A204.1 (cell line): ENCODE data around the gene SLC9A9.
"Not testable (repeated sequence)": the region's sequence is repeated elsewhere in the genome, so short reads cannot be mapped to it uniquely, and the experiment has no call there.

Source experiments
- FAIRE-seq: peaks from 2 replicates; lab custom pipeline; 2012; peaks lifted over from hg19 to GRCh38; lab: Jason Lieb, UNC

SLC9A9 gene

DNA sequence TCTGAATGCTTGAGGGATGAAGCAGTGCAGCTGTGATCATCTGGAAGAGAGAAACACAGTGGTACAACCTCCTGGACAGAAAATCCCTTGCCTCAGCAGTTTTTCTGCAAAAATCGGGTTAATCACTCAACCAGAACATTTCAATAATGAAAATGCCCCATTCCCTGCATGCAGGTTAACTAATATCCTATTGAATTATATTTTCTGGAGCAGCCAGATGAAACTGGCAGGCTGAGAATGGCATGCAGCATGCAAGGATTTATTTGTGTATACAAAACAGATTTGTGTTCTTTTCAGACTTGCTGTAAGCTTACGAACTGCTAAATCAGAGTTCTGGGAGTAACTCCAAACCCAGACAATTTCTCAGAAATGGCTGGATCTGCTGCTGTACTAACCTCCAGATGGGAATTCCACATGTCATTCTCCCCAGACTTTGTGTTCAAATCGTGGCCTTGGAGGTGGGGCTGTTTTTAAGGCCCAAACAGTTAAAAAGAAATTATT is 39.1 kb downstream of the SLC9A9 start:
- FAIRE-seq, result no peak

GRCh38 chr3:143808030-143808429 is 40.2 kb downstream of the SLC9A9 start:
- no peak for FAIRE-seq

DNA sequence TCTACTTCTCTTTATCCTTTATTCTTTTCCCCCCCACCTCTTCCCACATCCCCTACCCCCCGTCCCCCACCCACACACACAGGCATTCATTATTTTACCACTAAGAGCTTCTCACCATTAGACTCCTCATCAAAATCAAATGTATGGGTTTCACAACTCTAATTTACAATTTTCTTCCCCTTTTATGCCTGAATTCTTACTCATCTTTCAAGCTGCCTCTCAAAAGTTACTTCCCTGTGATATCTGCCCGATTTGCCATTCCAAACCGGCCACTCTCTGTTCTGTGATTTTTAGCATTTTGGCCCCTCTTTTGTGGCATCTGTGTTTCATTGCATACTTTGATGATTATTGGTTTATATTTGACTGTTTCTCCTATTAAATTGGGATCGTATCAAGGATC is 42.2 kb downstream of the SLC9A9 start:
- no peak for FAIRE-seq

DNA sequence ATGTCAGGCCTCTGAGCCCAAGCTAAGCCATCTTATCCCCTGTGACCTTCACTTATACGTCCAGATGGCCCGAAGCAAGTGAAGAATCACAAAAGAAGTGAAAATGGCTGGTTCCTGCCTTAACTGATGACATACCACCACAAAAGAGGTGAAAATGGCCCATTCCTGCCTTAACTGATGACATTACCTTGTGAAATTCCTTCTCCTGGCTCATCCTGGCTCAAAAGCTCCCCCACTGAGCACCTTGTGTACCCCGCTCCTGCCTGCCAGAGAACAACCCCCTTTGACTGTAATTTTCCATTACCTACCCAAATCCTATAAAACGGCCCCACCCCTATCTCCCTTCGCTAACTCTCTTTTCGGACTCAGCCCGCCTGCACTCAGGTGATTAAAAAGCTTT is 42.8 kb downstream of the SLC9A9 start:
- not testable (repeated sequence) for FAIRE-seq

- not testable (repeated sequence) for FAIRE-seq
Observed at GRCh38 chr3:143801046-143801445, 47.2 kb downstream of the SLC9A9 start.

DNA sequence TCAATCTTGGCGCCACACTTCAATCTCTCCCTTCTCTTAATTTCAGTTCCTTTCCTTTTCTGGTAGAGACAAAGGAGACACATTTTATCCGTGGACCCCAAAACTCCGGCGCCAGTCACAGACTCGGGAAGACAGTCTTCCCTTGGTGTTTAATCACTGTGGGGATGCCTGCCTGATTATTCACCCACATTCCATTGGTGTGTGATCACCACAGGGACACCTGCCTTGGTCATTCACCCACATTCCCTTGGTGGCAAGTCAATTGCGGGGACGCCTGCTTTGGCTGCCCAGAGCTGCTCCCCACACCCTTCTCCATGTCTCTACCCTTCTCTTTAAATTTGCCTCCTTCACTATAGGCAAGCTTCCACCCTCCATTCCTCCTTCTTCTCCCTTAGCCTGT is 50.1 kb downstream of the SLC9A9 start:
- FAIRE-seq, result not testable (repeated sequence)

- no peak for FAIRE-seq
Observed at GRCh38 chr3:143795874-143796273, 52.4 kb downstream of the SLC9A9 start.

DNA sequence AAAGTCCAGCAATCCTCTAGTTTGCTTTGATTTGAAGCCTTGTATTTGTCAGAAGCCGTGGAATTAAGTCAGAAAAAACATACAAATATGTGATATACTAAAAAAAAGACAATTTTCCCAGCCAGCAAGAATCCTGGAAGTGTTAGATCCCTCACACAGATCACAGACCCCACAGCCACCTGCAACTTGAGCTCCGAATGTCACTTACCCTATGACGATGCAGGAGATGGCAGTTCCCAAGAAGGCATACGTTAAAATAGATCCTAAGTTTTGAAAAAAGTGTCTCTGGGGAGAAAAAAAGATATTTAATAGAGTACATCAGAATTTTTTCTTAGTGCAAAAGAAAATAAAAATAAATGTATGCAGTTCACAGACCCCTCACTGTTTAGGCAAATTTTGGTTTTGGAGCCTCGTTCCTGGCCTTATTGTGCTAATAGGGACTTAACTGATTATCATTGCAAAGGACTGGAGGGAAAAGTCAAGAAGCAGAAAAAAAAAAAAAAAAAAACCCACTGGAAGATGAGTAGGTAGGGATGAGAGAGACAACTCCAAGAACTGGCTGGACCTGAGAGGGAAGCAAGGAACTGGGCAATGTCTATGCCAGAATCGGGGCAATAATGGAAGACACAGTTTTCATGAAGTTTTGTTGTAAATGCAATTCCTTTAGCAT is 53.3 kb downstream of the SLC9A9 start:
- FAIRE-seq, result no peak

GRCh38 chr3:143793971-143794370 is 54.3 kb downstream of the SLC9A9 start:
- FAIRE-seq, result no peak

DNA sequence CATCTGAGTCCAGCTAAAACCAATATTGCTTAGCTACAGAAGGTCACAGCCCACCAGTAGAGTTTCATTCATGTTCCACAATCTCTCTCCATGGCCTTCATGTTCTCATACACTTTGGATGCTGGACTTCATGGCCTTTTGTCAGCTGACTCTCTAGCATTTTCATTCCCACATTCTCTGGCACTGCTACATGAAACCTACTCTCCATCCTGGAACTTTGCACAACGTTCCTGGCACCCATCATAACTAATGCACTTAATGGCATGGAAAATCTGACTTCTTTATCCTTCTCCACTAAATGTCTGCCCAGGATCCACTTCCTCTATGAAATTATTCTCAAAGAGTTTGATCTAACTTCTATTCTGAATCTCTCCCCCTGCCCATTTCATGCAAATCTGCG is 56.9 kb downstream of the SLC9A9 start:
- no peak for FAIRE-seq

DNA sequence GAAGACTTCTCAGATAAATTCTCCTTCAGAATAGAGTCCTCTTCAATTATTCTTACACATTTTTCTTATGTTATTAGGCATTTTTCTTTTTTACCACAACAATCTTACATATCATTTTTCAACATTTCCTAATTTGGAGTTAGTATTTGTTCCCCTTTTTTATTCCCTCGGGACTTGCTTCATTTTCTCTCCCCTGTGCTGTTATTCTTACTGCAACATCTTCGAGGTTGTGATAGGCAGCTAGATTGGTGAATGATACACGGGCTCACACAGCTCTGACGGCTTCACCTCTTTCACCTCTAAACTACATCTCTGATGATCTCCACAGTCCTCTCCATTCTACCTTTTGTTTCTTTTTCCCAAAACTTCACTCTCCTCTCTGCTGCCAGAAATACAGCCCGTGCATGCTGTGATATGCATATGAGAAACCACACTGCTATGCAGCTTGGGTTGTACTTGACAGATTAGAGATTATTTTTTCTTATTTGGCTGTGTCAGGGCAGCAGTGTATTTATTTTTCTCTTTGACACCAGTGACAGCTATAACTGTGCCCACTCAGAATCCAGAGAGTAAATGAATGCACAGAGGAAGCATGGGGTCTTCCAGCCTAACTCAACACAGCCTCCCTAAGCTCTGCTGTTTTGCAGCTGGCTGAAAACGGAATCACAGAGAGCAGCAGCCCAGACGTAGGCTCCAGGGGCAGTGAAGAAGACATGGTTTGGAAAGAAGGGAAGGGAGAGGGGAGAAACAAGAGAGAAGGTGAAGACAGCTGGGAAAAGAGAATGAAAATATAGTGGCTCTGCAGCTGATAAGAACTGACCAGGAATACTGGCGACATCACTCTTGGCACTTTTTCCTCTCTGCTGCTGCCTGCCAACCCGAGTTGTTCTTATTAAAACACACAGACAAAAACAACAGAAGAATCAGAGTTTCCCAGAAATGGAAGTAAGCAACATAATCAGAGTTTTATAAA is 61.8 kb downstream of the SLC9A9 start:
- no peak for FAIRE-seq

DNA sequence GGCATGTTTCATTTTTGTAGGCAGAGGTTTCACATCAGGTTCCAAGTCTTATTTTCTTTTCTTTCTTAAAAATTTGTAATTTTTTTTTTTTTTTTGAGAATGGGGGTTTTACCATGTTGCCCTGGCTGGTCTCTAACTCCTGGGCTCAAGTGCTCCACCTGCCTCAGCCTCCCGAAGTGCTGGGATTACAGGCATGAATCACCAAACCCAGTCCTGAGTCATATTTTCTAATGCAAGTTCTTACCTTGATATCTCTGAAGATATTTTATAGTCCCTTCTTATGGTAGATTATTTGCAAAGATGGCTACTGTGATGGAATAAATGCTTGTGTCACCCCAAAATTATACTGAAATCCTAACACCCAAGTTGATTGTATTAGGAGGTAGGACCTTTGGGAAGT is 63.8 kb downstream of the SLC9A9 start:
- no peak for FAIRE-seq

DNA sequence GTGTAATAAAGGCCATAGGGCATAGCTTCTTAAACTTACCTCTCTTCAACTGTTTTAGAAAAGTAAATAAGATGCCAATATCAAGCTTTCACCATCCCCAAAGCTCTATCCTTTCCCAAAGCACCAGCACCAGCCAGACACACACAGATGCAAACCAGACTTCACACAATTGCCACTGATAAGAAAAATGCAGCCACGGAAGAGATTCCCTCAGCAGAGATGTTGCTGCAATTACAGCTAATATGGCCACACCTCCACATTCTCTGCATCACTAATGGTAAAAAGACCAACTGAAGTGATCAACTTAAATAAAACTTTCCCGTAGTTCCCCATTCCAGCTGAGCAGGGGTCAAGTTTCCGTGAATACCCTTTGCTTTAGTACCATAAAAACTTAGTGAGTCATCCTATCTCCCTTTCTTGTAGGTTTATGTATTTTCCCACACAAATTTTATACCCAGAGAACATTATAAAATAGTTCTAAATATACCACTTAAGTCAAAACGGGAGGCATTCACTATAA is 64.4 kb downstream of the SLC9A9 start:
- FAIRE-seq, result no peak

DNA sequence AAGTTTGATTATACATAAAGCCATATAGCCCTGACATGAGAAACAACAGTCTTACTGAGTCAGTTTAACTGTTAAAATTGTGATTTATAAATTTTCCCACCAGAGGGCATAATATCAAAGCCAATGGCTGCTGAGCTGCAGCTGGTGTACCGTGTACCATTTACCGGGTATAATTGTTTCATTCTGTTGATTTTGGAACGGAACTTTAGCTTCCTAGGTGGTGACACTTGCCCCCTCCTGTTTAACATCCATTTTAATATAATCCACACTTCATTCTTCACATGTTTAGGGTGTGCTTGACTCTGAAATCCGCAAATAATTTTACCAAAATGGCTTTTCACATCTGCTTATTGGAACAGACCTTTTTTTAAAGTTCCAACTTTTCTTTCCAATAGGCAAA is 72.8 kb downstream of the SLC9A9 start:
- peak; percentile 83 for FAIRE-seq

- no peak for FAIRE-seq
Observed at GRCh38 chr3:143771939-143772338, 76.3 kb downstream of the SLC9A9 start.

- no peak for FAIRE-seq
Observed at GRCh38 chr3:143771258-143771657, 77.0 kb downstream of the SLC9A9 start.

GRCh38 chr3:143770391-143770790 is 77.9 kb downstream of the SLC9A9 start:
- FAIRE-seq, result no peak

DNA sequence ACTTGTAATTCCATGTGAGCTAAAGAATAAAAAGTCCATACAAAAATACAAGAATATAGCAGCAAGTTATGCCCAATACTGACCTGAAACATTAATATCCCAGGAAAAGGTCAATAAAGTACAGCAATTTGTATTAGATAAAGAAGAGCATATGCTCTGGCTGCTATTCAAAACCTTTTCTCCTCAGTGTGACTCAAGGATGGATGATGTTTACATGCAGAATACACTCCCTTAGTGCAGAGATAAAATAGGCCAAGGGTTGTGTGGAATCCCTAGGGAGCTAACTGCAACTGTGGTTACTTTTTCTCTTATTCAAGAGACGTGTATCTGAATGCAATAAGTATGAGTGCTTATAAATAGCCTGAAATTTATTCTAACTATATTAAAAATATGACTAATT is 78.7 kb downstream of the SLC9A9 start:
- no peak for FAIRE-seq

DNA sequence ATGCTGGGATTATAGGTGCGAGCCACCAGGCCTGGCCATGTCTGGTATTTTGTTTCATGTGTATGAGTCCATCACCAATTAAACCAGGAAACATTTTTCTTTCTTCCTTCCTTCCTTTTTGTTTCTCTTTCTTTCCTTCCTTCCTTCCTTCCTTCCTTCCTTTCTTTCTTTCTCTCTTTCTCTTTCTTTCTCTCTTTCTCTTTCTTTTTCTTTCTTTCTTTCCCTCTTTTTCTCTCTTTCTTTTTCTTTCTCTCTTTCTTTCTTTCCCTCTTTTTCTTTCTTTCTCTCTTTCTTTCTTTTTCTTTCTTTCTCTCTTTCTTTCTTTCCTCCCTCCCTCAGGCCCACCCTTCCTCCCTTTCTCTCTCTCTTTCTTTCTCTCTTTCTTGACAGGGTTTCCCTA is 83.4 kb downstream of the SLC9A9 start:
- no peak for FAIRE-seq

DNA sequence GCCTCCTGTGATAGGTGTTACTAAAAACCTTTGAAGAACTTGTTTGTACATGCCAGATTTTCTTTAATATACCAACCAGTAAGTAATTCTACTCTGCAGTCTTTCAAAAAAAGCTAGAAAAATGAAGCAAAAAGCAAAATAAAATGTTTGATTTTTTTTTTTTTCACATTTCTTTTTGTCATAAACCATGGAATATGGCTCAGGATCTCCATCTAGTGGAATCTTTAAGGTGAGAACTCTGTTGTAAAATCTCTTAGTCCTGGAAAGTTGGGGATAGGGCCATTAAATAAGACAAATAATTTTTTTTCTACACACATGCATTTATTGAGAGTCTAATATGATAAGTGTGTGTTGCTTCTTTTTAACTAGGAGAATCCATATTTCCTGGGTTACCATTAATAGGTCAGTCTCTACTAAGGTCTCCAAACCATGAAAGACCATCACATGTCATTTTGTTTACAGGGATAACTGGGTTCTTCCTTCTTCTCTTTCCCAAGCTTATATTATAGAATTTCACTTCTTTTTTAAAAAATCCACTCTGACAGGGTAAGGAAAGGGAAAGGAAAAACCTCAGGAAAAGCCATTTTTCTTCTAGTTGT is 84.6 kb downstream of the SLC9A9 start:
- FAIRE-seq, result peak; percentile 89

- no peak for FAIRE-seq
Observed at GRCh38 chr3:143757691-143758090, 90.6 kb downstream of the SLC9A9 start.

DNA sequence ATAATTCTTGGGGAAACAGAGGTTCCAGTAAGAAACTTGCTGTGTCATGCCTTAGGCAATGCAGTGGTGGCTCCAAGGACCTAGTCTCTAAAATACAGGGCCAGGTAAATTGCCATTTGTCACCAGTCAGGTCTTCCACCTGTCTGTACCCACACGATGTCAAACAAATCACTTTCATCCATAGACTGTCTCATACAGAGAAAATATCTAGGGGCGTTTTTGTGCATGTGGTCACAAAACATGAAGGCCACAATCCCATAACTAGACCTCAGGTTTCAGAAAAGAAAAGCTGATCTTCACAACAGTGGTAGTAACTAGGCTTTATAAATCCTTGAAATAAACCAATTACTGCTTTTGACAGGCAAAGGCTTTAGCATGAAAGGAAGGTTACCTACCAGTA is 92.3 kb downstream of the SLC9A9 start:
- FAIRE-seq, result no peak

- FAIRE-seq, result no peak
Observed at GRCh38 chr3:143754090-143754489, 94.2 kb downstream of the SLC9A9 start.
